Measurements from ENCODE around the gene NBEAL1.

DNA sequence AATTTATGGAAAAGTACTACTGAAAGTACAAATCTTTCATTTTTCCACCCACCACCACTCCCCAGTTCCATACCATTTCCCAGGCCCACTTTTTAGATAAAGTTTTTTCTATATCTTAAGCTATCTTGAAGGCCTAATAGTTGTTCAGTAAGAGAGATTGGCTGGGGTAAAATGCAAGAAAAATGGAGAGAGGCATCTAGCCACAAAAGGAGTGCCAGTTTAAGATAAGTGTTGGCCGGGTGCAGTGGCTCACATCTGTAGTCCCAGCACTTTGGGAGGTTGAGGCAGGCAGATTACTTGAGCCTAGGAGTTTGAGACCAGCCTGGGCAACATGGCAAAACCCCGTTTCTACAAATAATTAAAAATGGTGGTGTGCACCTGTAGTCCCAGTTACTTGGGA lies 28.6 kb downstream of the NBEAL1 start:
- no peak for TF ChIP-seq EZH2 (IDR thresholded peaks at IDR 0.05; ENCODE audit: low read length)
- no peak for TF ChIP-seq CTCF (optimal IDR thresholded peaks at IDR 0.05 in 1 of 3, IDR thresholded peaks at IDR 0.05 in 1 of 3, conservative IDR thresholded peaks at IDR 0.05 in 1 of 3; ENCODE audit: extremely low read depth in 1 of 3, insufficient read depth in 2 of 3, low read length in 3 of 3)
